ENCODE data around the gene XIST. TPM values are rescaled to one million over a fixed set of nuclear protein-coding genes. Genes with fewer than 3 reads are reported as not detected.

XIST gene
- total RNA-seq, 2 donors from 2014 or later = 0.09 to 371 TPM

- ATAC-seq (replicated peaks in 1 of 2) (peak in 1 of 2 donors; percentile 83), DNase-seq (peak in 1 of 2 donors; percentile 81)
- H3K4me3 Mint-ChIP-seq = peak overlapping the region in 1 of 2 donors; percentile 84
- H3K4me1 Mint-ChIP-seq (ENCODE audit: low read depth) = peaks cover 14% of the 10 kb centered on the region
- H3K9me3 Mint-ChIP-seq = peaks cover 0 to 3% of the 10 kb centered on the region in 2 donors
- no peaks in the 10 kb centered on the region for H3K27me3 Mint-ChIP-seq (ENCODE audit: low read depth)
- H3K27ac Mint-ChIP-seq = no peak overlapping the region
- H3K36me3 Mint-ChIP-seq (ENCODE audit: insufficient read depth in 2 of 2) = peaks cover 0 to 24% of the 10 kb centered on the region in 2 donors
Observed at GRCh38 chrX:73851014-73852009, 1.2 kb downstream of the XIST start.

GRCh38 chrX:73850124-73851013, 2.1 kb downstream of the XIST start:
- Mint-ChIP-seq H3K27me3 (ENCODE audit: low read depth) (no peaks in the 10 kb centered on the region), H3K4me1 (ENCODE audit: low read depth) (peaks cover 23% of the 10 kb centered on the region), H3K27ac (no peak overlapping the region), H3K4me3 (peak overlapping the region in 1 of 2 donors; percentile 84), H3K36me3 (ENCODE audit: insufficient read depth in 2 of 2) (peaks cover 0 to 28% of the 10 kb centered on the region in 2 donors), H3K9me3 (peaks cover 0 to 3% of the 10 kb centered on the region in 2 donors)
- ATAC-seq (replicated peaks in 1 of 2) (no peak), DNase-seq (peak in 1 of 2 donors; percentile 23)

DNA sequence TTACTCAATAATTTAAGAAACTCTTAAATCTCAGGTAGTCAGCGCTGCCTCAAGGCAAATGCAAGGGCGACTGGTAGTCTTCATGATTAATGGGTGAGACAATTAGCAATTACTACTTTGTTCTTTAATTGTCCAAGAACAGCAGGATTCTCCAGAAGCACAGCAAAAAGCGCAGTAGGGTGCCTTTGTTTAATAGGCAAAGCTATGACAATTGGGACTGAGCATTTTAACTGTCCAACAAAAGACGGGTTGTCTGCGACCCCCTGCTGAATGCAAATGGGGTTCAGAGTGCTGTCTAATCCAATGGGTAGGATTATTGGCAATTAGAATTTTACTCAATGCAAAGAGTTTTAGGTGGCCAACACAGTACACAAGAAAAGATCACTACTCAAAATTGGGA, 3.4 kb downstream of the XIST start:
- H3K9me3 Mint-ChIP-seq = peaks cover 0 to 3% of the 10 kb centered on the region in 2 donors
- H3K36me3 Mint-ChIP-seq (ENCODE audit: insufficient read depth in 2 of 2) = peaks cover 0 to 30% of the 10 kb centered on the region in 2 donors
- ATAC-seq (replicated peaks in 1 of 2) (no peak), DNase-seq (no peak)
- H3K4me1 Mint-ChIP-seq (ENCODE audit: low read depth) = peaks cover 35% of the 10 kb centered on the region
- peak overlapping the region in 1 of 2 donors; percentile 84 for H3K4me3 Mint-ChIP-seq
- H3K27me3 Mint-ChIP-seq (ENCODE audit: low read depth) = no peaks in the 10 kb centered on the region
- no peak overlapping the region for H3K27ac Mint-ChIP-seq

- peak overlapping the region in 1 of 2 donors; percentile 84 for H3K4me3 Mint-ChIP-seq
- H3K27me3 Mint-ChIP-seq (ENCODE audit: low read depth) = no peaks in the 10 kb centered on the region
- H3K9me3 Mint-ChIP-seq = peaks cover 0 to 3% of the 10 kb centered on the region in 2 donors
- H3K27ac Mint-ChIP-seq = no peak overlapping the region
- DNase-seq (no peak), ATAC-seq (replicated peaks in 1 of 2) (no peak)
- peaks cover 41% of the 10 kb centered on the region for H3K4me1 Mint-ChIP-seq (ENCODE audit: low read depth)
- H3K36me3 Mint-ChIP-seq (ENCODE audit: insufficient read depth in 2 of 2) = peaks cover 0 to 30% of the 10 kb centered on the region in 2 donors
Observed at GRCh38 chrX:73847991-73848390, 4.5 kb downstream of the XIST start.

DNA sequence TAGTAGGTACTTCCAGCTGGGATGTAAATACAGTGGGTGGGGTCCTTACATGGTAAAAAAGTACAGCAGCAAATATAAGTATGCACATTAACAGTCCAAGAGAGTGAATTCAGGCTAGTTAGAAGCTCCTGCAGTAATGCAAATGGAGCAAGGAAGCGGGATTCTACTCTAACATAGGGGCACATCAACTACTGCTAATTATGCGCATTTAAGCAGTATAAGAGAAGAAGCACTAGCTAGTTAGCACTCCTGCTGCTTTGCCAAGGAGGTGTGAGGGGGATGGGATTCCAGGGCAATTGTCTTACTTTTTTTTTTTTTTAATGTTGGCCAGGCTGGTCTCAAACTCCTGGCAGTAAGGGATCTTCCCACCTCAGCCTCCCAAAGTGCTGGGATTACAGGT, 5.4 kb downstream of the XIST start:
- H3K27ac Mint-ChIP-seq = no peak overlapping the region
- H3K4me3 Mint-ChIP-seq = peak overlapping the region in 1 of 2 donors; percentile 84
- H3K9me3 Mint-ChIP-seq = peaks cover 0 to 3% of the 10 kb centered on the region in 2 donors
- DNase-seq = no peak
- H3K4me1 Mint-ChIP-seq (ENCODE audit: low read depth) = peaks cover 41% of the 10 kb centered on the region
- no peaks in the 10 kb centered on the region for H3K27me3 Mint-ChIP-seq (ENCODE audit: low read depth)
- ATAC-seq (replicated peaks in 1 of 2) = no peak
- peaks cover 0 to 25% of the 10 kb centered on the region in 2 donors for H3K36me3 Mint-ChIP-seq (ENCODE audit: insufficient read depth in 2 of 2)

- peak overlapping the region in 1 of 2 donors; percentile 45 for H3K4me3 Mint-ChIP-seq
- peaks cover 35% of the 10 kb centered on the region for H3K4me1 Mint-ChIP-seq (ENCODE audit: low read depth)
- H3K36me3 Mint-ChIP-seq (ENCODE audit: insufficient read depth in 2 of 2) = peaks cover 0 to 7% of the 10 kb centered on the region in 2 donors
- no peak for ATAC-seq (replicated peaks in 1 of 2)
- no peak for DNase-seq
- H3K27ac Mint-ChIP-seq = no peak overlapping the region
- H3K27me3 Mint-ChIP-seq (ENCODE audit: low read depth) = no peaks in the 10 kb centered on the region
- no peaks in the 10 kb centered on the region for H3K9me3 Mint-ChIP-seq
Observed at GRCh38 chrX:73842541-73843234, 9.8 kb downstream of the XIST start.

DNA sequence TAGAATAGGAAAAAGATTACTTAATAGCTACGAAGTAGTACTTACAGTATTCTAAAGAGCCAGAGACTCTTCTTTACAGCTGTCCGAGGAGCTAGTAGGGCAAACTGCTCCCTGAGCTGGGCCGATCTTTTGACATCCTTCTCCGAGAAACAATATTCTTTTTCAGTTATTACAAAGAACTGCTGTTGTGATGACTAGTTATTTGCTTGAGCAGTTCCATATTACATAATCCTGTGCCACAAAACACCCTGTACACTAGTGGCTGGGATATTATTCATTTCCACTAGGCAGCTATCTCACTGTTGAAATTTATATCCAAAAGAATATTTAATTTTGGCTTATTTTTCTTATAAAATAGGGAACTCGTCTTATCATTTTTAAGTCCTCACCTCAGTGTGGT, 11.2 kb downstream of the XIST start:
- peaks cover 0 to 7% of the 10 kb centered on the region in 2 donors for H3K36me3 Mint-ChIP-seq (ENCODE audit: insufficient read depth in 2 of 2)
- ATAC-seq (replicated peaks in 1 of 2) = no peak
- DNase-seq = no peak
- no peaks in the 10 kb centered on the region for H3K9me3 Mint-ChIP-seq
- H3K27ac Mint-ChIP-seq = no peak overlapping the region
- no peak overlapping the region for H3K4me3 Mint-ChIP-seq
- no peaks in the 10 kb centered on the region for H3K27me3 Mint-ChIP-seq (ENCODE audit: low read depth)
- peaks cover 34% of the 10 kb centered on the region for H3K4me1 Mint-ChIP-seq (ENCODE audit: low read depth)

DNA sequence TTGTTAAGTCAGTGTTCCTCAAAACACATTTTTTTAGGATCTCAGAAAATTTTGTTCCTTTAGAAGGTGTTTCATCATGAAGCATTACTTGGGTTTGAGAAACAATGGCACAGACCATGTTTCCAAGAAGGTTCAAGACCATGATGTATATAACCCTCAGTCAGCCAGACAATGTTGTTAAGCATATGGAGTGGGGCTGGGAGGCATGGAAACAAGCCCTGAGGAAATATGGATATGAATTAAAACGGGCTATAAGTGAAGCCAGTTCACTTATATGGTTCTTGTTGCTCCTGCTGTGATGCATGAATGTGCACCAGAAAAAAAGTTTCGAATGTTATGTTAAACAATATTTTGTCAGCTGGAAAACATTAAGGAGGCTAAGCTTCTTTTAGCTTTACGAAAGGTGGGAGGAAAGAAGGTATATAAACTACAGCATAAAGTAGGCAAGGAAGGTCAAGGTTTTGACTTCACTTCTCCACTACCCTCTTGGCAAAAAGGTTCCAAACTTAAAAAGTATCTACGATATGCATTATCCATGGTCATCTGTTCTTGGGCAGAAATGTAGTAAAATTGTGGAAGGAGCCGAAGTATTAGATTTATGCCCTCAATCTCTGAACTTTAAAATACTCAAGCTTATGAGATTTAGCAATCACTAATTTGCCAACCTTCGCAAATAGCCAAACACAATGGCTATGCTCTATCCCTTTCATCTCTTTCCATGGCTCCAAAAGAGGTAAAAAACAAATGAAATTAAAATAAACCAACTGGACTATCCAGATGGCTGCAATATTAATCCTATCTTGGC, 12.2 kb downstream of the XIST start:
- H3K27ac Mint-ChIP-seq = no peak overlapping the region
- no peak overlapping the region for H3K4me3 Mint-ChIP-seq
- H3K4me1 Mint-ChIP-seq (ENCODE audit: low read depth) = peaks cover 25% of the 10 kb centered on the region
- H3K9me3 Mint-ChIP-seq = no peaks in the 10 kb centered on the region
- peaks cover 0 to 3% of the 10 kb centered on the region in 2 donors for H3K36me3 Mint-ChIP-seq (ENCODE audit: insufficient read depth in 2 of 2)
- no peaks in the 10 kb centered on the region for H3K27me3 Mint-ChIP-seq (ENCODE audit: low read depth)
- no peak for ATAC-seq (replicated peaks in 1 of 2)
- no peak for DNase-seq

DNA sequence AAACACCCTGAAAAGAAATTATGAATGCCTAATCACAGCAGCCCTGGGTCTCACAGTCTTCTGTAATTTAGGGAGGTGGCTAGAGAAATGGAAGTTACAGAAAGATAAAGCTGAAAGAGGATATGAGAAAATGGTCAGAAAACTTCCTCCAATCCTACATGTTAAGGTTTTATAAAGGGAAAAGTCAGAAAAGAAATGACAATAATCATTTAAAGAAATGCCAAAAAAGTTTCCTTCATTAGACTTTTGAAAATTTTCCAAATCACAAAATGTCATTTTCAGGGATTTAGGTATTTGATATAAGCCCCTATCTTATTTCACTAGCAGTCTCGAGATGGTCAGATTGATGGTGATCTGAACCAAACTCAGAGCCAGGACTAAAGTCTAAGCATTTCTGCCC, 13.4 kb downstream of the XIST start:
- DNase-seq (no peak), ATAC-seq (replicated peaks in 1 of 2) (no peak)
- H3K36me3 Mint-ChIP-seq (ENCODE audit: insufficient read depth in 2 of 2) = peaks cover 0 to 6% of the 10 kb centered on the region in 2 donors
- no peaks in the 10 kb centered on the region for H3K27me3 Mint-ChIP-seq (ENCODE audit: low read depth)
- no peak overlapping the region for H3K27ac Mint-ChIP-seq
- no peak overlapping the region for H3K4me3 Mint-ChIP-seq
- no peaks in the 10 kb centered on the region for H3K9me3 Mint-ChIP-seq
- H3K4me1 Mint-ChIP-seq (ENCODE audit: low read depth) = peaks cover 13% of the 10 kb centered on the region

DNA sequence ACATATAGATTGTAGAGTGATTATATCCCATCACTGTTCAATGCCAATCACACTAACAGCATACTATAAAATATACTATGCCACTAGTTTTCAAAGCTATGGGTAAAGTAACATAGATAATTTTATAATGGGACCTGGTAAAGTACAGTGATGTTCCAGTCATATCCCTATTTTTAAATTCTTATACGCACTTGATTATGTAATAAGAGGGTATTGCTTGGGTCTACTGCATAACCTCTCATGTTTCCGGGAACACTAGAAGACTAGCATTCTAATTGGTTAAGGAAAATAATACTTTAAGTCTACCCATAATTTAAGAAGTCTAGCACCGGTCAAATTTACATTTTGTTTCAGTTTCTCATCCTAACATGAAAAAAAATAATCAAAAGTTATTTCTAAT, 14.4 kb downstream of the XIST start:
- H3K9me3 Mint-ChIP-seq = no peaks in the 10 kb centered on the region
- no peak overlapping the region for H3K27ac Mint-ChIP-seq
- DNase-seq (no peak), ATAC-seq (replicated peaks in 1 of 2) (no peak)
- H3K4me3 Mint-ChIP-seq = no peak overlapping the region
- no peaks in the 10 kb centered on the region for H3K27me3 Mint-ChIP-seq (ENCODE audit: low read depth)
- H3K4me1 Mint-ChIP-seq (ENCODE audit: low read depth) = peaks cover 7% of the 10 kb centered on the region
- H3K36me3 Mint-ChIP-seq (ENCODE audit: insufficient read depth in 2 of 2) = peaks cover 0 to 10% of the 10 kb centered on the region in 2 donors

DNA sequence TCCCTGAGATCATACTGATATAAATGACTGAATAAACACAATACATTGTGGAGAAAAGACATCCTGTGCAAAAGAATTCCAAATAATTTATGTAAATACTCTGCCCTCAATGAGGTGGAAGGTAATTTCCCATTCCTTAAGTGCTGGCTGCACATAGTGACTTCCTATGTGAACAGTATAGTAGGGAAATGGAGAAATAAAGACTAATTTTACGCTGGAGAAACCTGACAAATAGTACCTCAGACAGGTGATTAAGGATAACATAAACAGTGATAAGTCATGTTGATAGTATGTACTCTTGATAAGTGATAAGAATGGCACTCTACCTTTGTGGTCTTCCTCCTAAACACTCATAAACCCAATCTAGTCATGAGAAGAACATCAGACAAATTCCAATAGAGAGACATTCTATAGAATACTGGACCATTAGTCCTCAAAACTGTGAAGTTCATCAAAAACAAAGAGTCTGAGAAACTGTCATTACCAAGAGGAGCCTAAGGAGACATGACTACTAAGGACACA, 15.5 kb downstream of the XIST start:
- Mint-ChIP-seq H3K4me1 (ENCODE audit: low read depth) (peaks cover 7% of the 10 kb centered on the region), H3K9me3 (no peaks in the 10 kb centered on the region), H3K36me3 (ENCODE audit: insufficient read depth in 2 of 2) (peaks cover 0 to 13% of the 10 kb centered on the region in 2 donors), H3K27ac (no peak overlapping the region), H3K27me3 (ENCODE audit: low read depth) (no peaks in the 10 kb centered on the region), H3K4me3 (no peak overlapping the region)
- no peak for ATAC-seq (replicated peaks in 1 of 2)
- DNase-seq = no peak

- Mint-ChIP-seq H3K36me3 (ENCODE audit: insufficient read depth in 2 of 2) (peaks cover 0 to 18% of the 10 kb centered on the region in 2 donors), H3K9me3 (no peaks in the 10 kb centered on the region), H3K27ac (no peak overlapping the region), H3K4me3 (no peak overlapping the region), H3K27me3 (ENCODE audit: low read depth) (no peaks in the 10 kb centered on the region), H3K4me1 (ENCODE audit: low read depth) (no peaks in the 10 kb centered on the region)
- no peak for DNase-seq
- no peak for ATAC-seq (replicated peaks in 1 of 2)
Observed at GRCh38 chrX:73834219-73834618, 18.3 kb downstream of the XIST start.
